Activated CD4-positive, alpha-beta T cell treated with anti-CD3 and anti-CD28 coated beads, Interleukin-2, amount 10 ng/mL, durations not matched to agents 24 days and 14 days (primary cell): ENCODE results near the gene ACP5. TPM values are rescaled to one million over a fixed set of nuclear protein-coding genes. Genes with fewer than 3 reads are reported as not detected.
"Not testable (repeated sequence)": the region's sequence is repeated elsewhere in the genome, so short reads cannot be mapped to it uniquely, and the experiment has no call there.

ENCODE experiments used
- DNase-seq: peaks from one replicate; pipeline ENCODE4 v3.0.0; 2022
- H3K27ac Mint-ChIP-seq: one replicate; pipeline ENCODE4 v1.8.0; 2022; ENCODE audit warnings: mild to moderate bottlenecking, mixed read lengths
- H3K27me3 Mint-ChIP-seq: one replicate; pipeline ENCODE4 v1.8.0; 2022; ENCODE audit warnings: mixed read lengths
- H3K36me3 Mint-ChIP-seq: one replicate; pipeline ENCODE4 v1.8.0; 2022; ENCODE audit warnings: low read depth, mild to moderate bottlenecking, mixed read lengths
- H3K4me1 Mint-ChIP-seq: one replicate; pipeline ENCODE4 v1.8.0; 2021; ENCODE audit warnings: mixed read lengths
- H3K4me3 Mint-ChIP-seq: one replicate; pipeline ENCODE4 v1.8.0; 2022; ENCODE audit warnings: mild to moderate bottlenecking, moderate library complexity, mixed read lengths
- H3K9me3 Mint-ChIP-seq: one replicate; pipeline ENCODE4 v1.8.0; 2021; ENCODE audit warnings: mixed read lengths
- intact Hi-C: fragments of 100-400 bp; cut with micrococcal nuclease; formaldehyde crosslinking; loops from one replicate; pipeline ENCODE4 v1.15.1; 2023
- total RNA-seq: library from RNA; stranded (reverse); gene quantifications from 2 replicates; pipeline ENCODE4 v1.2.3, GENCODE V29; 2022

The ACP5 gene
- total RNA-seq = 8.2 and 9.5 TPM in 2 replicates

DNA sequence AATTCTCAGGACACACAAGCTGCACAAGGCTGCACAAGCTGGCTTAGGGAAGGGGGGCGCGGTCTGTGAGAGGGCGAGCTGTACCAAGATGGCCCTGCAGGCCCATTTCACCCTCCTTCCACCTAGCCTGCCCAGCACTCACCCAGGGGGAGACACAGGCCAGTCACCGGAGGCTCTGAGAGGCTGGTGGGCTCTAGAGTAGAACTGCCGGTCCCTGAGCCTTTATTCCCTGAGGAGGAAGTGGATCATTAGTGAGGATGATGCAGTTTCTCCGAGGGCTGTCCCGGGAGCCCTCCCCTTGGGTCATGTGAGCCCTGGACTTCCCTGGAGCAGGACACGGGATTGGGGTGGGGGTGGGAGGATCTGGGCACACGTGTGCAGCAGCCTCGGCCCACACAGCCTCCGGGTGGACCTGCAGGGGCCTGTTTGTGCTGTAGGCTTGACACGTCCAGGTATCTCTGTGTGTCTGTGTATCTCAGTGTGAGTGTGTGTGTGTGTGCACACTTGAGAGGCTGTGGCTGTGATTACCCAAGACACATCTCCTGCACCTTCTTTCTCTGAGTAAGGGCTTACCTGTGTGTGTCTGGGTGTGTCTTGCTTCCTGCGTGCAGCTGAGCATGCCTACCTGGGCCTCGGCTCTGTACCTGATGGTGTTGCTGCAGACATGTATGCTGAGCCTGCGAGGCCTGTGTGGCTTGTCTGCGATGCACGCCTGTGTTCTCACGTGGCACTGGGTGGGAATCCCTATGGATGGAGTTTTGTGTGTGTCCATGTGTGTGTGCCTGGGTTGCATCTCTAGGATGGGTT lies at the start of gene ACP5:
TSS of gene ACP5 (minus strand) at position 195 of the 807 bp plus-strand sequence. CDS start 328 bp downstream, outside the sequence.
- Mint-ChIP-seq H3K4me3 (peak within 1 kb of the TSS; percentile 77), H3K36me3 (peaks cover 2% of the 10 kb centered on the region), H3K9me3 (no peaks in the 10 kb centered on the region), H3K27me3 (no peaks in the 10 kb centered on the region), H3K4me1 (peaks cover 22% of the 10 kb centered on the region), H3K27ac (no peak within 1 kb of the TSS)
- DNase-seq = no peak
- intact Hi-C loops = no loop called here

DNA sequence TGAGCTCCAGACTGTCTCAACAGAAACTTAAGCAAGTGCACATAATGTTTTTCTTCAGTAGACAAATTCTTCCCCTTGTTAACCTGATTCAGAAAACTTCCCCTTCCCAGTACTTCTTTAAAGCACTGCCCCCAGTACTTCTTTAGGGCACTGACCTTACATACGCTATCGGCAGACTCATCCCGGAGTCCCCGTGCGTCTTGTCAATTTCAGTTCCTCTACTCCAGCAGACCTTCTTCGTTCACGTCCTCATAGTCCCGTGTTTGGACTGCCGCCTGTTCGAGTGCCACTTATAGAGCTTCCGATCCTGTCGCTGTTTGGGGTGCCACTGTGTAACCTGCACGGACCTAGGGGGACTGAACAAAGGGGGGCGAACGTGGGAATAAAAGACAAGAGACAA lies 48.8 kb upstream of the ACP5 start:
- H3K27ac Mint-ChIP-seq = no peak overlapping the region
- H3K4me3 Mint-ChIP-seq = no peak overlapping the region
- peaks cover 22% of the 10 kb centered on the region for H3K9me3 Mint-ChIP-seq
- peaks cover 20% of the 10 kb centered on the region for H3K27me3 Mint-ChIP-seq
- DNase-seq = no peak
- intact Hi-C loops = no loop called here
- no peaks in the 10 kb centered on the region for H3K4me1 Mint-ChIP-seq
- H3K36me3 Mint-ChIP-seq = peaks cover 3% of the 10 kb centered on the region

DNA sequence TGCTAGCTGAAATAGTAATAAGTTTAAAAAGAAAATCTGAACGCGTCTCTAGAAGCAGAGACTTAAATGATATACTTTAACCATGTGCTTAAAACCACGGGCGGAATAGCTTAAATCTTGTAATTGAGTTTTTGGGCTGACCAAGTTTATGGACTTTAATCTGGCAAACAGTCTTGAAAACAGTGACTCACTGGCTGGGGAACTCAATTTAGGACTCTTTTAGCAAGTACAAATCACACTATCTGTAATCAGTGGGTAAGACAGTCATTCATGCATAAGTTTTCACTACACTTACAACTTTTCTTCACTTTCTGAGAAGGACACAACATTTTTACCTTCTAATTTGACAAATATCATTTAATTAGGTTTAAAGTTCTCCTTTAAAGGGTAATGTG lies 46.6 kb upstream of the ACP5 start:
- no peak for DNase-seq
- no peaks in the 10 kb centered on the region for H3K4me1 Mint-ChIP-seq
- H3K27ac Mint-ChIP-seq = no peak overlapping the region
- peaks cover 23% of the 10 kb centered on the region for H3K36me3 Mint-ChIP-seq
- intact Hi-C loops = no loop called here
- H3K9me3 Mint-ChIP-seq = peaks cover 19% of the 10 kb centered on the region
- H3K27me3 Mint-ChIP-seq = peaks cover 20% of the 10 kb centered on the region
- H3K4me3 Mint-ChIP-seq = no peak overlapping the region

DNA sequence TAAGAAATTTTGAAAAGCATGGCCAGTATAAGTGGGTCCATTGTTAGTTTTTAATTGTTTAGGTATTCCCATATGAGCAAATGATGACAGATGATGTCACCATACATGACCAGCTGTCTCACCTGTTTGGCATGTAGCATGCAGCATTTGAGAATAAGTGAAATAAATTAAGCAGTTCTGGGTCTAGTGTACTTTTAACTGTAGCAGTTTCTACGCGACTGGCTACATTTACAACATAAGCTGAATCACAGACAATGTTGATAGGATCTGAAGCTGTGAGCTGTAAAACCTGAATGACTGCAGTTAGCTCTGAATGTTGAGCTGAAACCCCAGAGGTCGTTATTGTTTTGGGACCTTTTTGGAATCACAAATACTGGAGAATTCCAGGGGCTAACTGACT lies 45.0 kb upstream of the ACP5 start:
- peaks cover 26% of the 10 kb centered on the region for H3K9me3 Mint-ChIP-seq

DNA sequence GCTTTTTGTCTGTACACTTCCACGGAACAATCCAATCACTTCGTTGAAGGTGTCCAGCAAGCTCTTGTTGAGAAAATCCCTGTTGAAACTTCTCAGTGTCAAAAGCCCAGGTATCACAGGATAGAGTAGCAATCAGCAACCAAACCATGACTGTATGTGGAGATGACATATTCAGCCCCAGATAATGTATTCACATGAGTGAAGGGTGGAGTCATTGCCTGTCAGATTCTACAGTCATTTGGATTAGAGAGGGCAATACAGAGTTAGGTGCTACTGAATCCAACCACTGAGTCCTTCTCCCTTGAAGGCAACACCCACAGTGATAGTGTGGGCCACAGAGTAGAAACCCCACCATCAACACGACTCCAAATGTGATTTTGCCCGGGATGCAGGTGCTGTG lies 43.1 kb upstream of the ACP5 start:
- intact Hi-C loops = no loop called here
- H3K27me3 Mint-ChIP-seq = peaks cover 14% of the 10 kb centered on the region
- H3K27ac Mint-ChIP-seq = no peak overlapping the region
- peaks cover 24% of the 10 kb centered on the region for H3K9me3 Mint-ChIP-seq
- H3K4me3 Mint-ChIP-seq = no peak overlapping the region
- no peaks in the 10 kb centered on the region for H3K4me1 Mint-ChIP-seq
- no peak for DNase-seq
- peaks cover 54% of the 10 kb centered on the region for H3K36me3 Mint-ChIP-seq

More for the DNA sequence above, 45.0 kb upstream of the ACP5 start:
- intact Hi-C loops, DNase-seq, H3K4me3 Mint-ChIP-seq, H3K4me1 Mint-ChIP-seq, H3K27ac Mint-ChIP-seq: not testable (repeated sequence)
- Mint-ChIP-seq H3K36me3 (peaks cover 39% of the 10 kb centered on the region), H3K27me3 (peaks cover 20% of the 10 kb centered on the region)

DNA sequence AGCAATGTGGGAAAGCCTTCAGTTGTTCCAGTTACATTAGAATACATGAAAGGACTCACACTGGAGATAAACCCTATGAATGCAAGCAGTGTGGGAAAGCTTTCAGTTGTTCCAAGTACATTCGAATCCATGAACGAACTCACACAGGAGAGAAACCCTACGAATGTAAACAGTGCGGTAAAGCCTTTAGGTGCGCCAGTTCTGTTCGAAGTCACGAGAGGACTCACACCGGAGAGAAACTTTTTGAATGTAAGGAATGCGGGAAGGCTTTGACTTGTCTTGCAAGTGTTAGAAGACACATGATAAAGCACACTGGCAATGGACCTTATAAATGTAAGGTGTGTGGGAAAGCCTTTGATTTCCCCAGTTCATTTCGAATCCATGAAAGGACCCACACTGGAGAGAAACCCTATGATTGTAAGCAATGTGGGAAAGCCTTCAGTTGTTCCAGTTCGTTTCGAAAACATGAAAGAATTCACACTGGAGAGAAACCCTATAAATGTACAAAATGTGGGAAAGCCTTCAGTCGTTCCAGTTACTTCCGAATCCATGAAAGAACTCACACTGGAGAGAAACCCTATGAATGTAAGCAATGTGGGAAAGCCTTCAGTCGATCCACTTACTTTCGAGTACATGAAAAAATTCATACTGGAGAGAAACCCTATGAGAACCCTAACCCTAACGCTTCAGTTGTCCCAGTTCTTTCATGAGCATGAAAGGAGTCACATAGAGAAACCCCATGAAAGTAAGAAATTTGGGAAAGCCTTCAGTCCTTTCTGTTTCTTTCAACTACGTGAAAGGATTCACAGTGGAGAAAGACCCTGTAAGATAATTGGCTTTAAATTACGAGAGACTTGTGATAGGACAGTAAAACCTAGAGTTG lies 40.0 kb upstream of the ACP5 start:
- Mint-ChIP-seq H3K4me1 (no peaks in the 10 kb centered on the region), H3K27ac (no peak overlapping the region), H3K27me3 (no peaks in the 10 kb centered on the region), H3K4me3 (no peak overlapping the region), H3K9me3 (peaks cover 19% of the 10 kb centered on the region), H3K36me3 (peaks cover 78% of the 10 kb centered on the region)
- intact Hi-C loops = no loop called here
- no peak for DNase-seq

DNA sequence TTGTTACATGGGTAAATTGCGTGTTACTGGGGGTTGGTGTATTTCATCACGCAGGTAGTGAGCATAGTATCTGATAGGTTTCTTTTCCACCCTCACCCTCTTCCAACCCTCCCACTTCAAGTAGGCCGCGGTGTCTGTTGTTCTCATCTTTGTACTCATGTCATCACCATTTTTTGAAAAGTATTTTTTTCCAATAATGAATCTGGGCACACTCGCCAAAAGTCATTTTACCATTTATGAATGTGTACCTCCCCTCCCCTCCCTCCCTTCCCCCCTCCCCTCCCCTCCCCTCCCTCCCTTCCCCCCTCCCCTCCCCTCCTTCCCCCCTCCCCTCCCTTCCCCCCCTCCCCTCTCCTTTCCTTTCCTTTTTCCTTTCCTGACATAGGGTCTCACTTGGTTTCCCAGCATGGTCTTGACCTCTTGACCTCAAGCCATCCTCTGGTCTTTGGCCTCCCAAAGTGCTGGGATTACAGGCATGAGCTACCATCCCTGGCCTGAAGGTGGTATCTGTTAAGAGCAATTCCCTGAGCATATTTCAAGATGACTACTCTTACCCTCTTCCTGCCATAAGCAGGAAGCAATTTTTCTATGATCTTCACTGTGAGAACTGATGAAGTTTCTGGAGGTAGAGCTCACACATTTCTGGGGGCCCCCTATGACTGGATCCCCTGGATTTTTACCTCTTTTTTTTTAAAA lies 35.5 kb upstream of the ACP5 start:
- Mint-ChIP-seq H3K36me3 (peaks cover 56% of the 10 kb centered on the region), H3K4me1 (no peaks in the 10 kb centered on the region), H3K27ac (no peak overlapping the region), H3K27me3 (no peaks in the 10 kb centered on the region), H3K4me3 (no peak overlapping the region), H3K9me3 (peaks cover 8% of the 10 kb centered on the region)
- intact Hi-C loops = no loop called here
- no peak for DNase-seq

DNA sequence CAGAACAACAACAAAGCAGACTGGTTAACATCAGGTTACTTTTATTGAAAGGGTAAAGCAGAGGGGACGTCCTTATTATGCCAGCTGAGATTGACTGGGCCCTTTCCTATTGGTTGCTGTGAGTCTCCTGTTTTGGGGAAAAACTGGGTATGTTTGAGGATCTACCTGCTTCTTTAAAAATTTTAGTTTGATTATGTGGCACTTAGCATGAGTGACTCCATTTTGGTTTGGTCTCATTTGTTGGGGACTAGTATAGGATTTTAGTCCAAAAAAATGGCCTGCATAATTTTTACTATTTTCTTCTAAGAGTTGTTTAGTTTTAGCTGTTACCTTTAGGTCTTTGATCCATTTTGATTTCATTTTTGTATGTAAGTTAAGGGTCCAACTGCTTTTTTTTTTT lies 34.3 kb upstream of the ACP5 start:
- Mint-ChIP-seq H3K4me3 (no peak overlapping the region), H3K4me1 (no peaks in the 10 kb centered on the region), H3K27me3 (no peaks in the 10 kb centered on the region), H3K36me3 (peaks cover 54% of the 10 kb centered on the region), H3K9me3 (peaks cover 13% of the 10 kb centered on the region), H3K27ac (no peak overlapping the region)
- no peak for DNase-seq
- intact Hi-C loops = no loop called here

DNA sequence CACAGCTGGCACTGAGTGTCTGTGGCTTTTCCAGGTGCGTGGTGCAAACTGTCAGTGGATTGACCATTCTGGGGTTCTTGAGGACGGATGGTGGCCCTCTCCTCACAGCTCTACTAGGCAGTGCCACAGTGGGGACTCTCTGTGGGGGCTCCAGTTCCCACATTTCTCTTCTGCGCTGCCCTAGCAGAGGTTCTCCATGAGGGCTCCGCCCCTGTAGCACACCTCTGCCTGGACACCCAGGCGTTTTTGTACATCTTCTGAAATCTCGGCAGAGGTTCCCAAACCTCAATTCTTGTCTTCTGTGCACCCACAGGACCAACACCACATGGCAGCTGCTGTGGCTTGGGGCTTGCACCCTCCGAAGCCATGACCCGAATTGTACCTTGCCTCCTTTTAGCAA lies 29.0 kb upstream of the ACP5 start:
- intact Hi-C loops = no loop called here
- H3K4me3 Mint-ChIP-seq = no peak overlapping the region
- peaks cover 56% of the 10 kb centered on the region for H3K36me3 Mint-ChIP-seq
- no peaks in the 10 kb centered on the region for H3K27me3 Mint-ChIP-seq
- no peak for DNase-seq
- H3K9me3 Mint-ChIP-seq = peaks cover 32% of the 10 kb centered on the region
- H3K27ac Mint-ChIP-seq = no peak overlapping the region
- peaks cover 2% of the 10 kb centered on the region for H3K4me1 Mint-ChIP-seq

DNA sequence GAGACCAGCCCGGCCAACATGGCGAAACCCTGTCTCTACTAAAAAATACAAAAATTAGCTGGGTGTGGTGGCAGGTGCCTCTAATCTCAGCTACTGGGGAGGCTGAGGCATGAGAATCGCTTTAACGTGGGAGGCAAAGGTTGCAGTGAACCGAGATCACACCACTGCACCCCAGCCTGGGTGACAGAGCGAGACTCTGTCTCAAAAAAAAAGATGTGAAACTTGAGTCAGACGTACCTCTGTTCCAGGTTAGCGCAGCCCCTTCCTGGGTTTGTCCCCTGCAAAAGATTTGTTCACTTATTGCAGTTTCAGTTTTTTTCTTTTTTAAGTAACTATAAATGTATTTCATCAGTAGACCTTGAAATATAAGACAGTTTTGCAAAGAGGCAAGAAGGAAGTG lies 22.3 kb upstream of the ACP5 start:
- H3K4me1 Mint-ChIP-seq, H3K27ac Mint-ChIP-seq, intact Hi-C loops, H3K27me3 Mint-ChIP-seq, DNase-seq, H3K4me3 Mint-ChIP-seq: not testable (repeated sequence)
- Mint-ChIP-seq H3K9me3 (peaks cover 15% of the 10 kb centered on the region), H3K36me3 (peaks cover 36% of the 10 kb centered on the region)

DNA sequence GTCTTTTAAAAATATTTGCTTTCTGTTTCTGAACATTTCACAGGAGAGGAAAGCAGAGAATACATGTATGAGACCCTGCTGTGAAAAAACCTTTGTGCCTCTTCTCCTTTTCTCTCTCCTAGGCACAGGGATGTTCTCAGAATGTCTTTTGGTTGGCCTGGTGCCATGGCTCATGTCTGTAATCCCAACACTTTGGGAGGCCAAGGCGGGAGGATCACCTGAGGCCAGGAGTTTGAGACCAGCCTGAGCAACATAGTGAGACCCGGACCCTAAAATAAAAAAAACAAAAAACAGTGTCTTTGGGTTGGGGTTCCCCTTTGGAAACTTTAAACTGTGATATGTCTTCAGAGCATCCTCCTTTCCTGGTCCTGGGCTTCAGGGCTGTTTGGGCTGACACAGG lies 21.3 kb upstream of the ACP5 start:
- DNase-seq = no peak
- H3K36me3 Mint-ChIP-seq = peaks cover 27% of the 10 kb centered on the region
- peaks cover 8% of the 10 kb centered on the region for H3K4me1 Mint-ChIP-seq
- peak overlapping the region; percentile 63 for H3K4me3 Mint-ChIP-seq
- H3K27me3 Mint-ChIP-seq = no peaks in the 10 kb centered on the region
- H3K27ac Mint-ChIP-seq = no peak overlapping the region
- H3K9me3 Mint-ChIP-seq = peaks cover 11% of the 10 kb centered on the region
- intact Hi-C loops = no loop called here

DNA sequence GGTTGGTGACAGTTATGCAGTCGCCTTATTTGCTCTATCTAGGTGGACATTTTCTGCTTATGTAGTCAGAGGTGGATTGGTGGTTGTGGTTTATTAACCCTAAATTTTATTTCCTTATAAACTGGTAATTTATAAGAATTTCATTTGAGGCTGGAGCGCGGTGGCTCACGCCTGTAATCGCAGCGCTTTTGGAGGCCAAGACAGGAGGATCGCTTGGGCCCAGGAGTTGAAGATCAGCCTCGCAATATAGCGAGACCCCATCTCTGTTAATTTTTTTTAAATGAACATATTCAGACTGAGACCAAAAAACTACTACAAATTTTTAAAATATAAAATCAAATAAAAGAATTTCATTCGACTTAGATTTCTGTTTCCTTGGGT lies 20.6 kb upstream of the ACP5 start:
- intact Hi-C loops = no loop called here
- peaks cover 10% of the 10 kb centered on the region for H3K9me3 Mint-ChIP-seq

DNA sequence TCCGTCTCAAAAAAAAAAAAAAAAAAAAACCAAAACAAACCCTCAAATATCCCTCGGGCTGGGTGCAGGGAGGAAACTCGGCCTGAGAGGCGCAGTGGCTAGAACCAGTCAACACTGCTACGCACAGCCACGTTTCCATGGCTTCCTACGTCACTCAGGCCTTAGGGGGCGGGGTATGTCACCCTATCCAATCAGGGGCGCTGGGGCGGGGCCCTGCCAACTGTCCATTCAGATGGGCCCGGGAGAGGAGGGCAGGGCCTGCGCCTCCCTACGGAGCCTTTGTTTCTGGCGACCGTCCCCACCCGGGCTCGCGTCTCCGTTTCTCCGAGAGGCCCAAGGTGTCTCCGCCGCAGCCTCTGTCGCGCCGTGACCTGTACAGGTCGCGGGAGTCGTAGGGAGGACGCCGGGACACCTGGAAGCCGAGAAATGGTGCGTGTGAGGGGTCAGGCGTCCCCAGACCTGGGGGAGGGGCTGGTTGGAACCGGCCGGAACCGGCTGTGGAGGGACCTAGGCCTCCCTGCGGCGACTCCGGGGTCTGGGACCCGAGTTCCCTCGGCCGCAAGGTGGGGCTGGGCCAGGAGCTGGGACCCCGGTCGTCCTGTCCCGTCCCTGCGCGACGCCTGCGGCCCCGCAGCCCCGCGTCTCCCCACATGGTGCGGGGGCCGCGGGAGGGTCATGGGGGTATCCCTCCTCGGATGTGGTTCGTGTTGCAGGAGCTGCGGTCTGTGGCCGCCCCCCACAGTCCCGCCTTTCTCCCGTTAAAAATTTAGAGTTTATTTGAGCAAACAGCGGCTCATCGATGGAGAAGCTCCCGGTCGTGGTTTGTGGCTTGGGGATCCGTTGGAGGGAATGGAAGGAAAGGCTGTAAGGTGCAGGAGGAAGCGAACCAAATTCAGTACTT lies 20.0 kb upstream of the ACP5 start, which contains the start of gene ZNF627:
TSS of gene ZNF627 (plus strand) at position 282 of the 901 bp plus-strand sequence. CDS start at position 427, 145 bp downstream.
- Mint-ChIP-seq H3K36me3 (peaks cover 19% of the 10 kb centered on the region), H3K27ac (peak within 1 kb of the TSS; percentile 80), H3K4me3 (peak within 1 kb of the TSS; percentile 91), H3K9me3 (peaks cover 6% of the 10 kb centered on the region), H3K27me3 (no peaks in the 10 kb centered on the region), H3K4me1 (peaks cover 8% of the 10 kb centered on the region)
- intact Hi-C loops = no loop called here
- peak; percentile 99 for DNase-seq

More for the DNA sequence above, 20.6 kb upstream of the ACP5 start:
- DNase-seq = no peak
- Mint-ChIP-seq H3K36me3 (peaks cover 26% of the 10 kb centered on the region), H3K4me1 (peaks cover 8% of the 10 kb centered on the region), H3K27ac (peak overlapping the region; percentile 71), H3K27me3 (no peaks in the 10 kb centered on the region), H3K4me3 (peak overlapping the region; percentile 91)
